ENCODE data around the gene MYO16. TPM values are rescaled to one million over a fixed set of nuclear protein-coding genes. Genes with fewer than 3 reads are reported as not detected.

The MYO16 gene
- polyA plus RNA-seq, 6 donors from 2014 or later: not detected

DNA sequence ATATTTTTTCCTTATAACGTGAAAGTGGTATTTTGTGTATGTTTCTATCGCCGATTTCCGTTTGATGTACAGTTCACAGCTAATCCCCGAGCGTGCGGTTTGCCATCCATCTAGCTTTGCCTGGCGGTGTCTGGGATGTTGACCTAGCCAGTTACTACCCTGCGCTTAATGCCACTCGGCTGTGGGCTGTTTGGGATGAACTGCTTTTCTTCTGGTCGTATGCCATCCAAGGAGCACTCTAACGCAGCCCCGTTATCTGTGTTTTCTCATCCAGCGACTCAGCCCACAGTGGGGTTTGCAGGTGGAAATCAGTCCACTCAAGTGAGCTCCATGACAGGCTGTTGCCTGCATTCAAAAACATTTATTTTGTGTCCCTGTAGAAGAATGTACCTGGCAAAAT, 512.3 kb downstream of the MYO16 start:
- Mint-ChIP-seq H3K36me3 (no peaks in the 10 kb centered on the region), H3K27me3 (peaks cover 40 to 49% (median 45%) of the 10 kb centered on the region in 3 donors), H3K9me3 (peaks cover 0 to 8% (median 4%) of the 10 kb centered on the region in 7 donors), H3K4me3 (no peak overlapping the region), H3K27ac (no peak overlapping the region), H3K4me1 (no peaks in the 10 kb centered on the region)
- ATAC-seq (ENCODE audit: low read depth in 2 of 2) (no peak), DNase-seq (no peak)

DNA sequence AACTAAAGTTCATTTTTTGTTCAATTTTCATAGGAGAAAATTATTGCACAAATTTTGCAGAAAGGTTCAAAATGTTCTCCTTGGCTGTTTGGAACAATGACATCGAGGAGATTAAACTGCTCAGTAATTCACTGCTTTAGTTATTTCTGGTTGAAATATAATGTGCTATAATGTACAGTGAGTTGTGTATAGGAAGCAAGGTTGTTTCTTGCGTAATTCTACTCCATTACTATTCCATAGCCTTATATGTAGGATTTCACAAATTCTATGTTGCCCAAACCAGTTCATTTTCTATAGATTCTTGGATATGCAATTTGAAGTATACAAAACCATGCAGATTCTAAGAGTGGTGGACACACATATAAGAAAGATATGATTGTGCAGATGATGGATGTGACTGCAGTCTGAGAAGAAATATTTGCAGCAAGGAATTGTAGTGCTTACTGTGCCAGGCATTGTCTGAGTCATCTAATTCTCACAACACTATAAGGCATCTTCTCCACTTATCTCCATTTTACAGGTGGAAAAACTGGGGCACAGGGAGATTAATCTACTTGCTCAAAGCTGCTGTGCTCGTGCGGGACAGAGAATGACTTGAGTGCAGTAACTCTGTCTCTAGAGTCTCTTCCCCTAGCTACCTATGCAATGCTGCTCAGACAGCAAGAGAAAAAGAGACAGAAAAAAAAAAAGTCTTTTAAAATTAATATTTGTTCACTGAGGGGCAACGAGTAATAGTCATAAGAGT, 515.5 kb downstream of the MYO16 start:
- Mint-ChIP-seq H3K36me3 (no peaks in the 10 kb centered on the region), H3K27ac (no peak overlapping the region), H3K4me3 (no peak overlapping the region), H3K9me3 (peaks cover 0 to 8% (median 0%) of the 10 kb centered on the region in 7 donors), H3K4me1 (no peaks in the 10 kb centered on the region), H3K27me3 (peaks cover 35 to 57% (median 39%) of the 10 kb centered on the region in 3 donors)
- DNase-seq: no peak
- no peak for ATAC-seq (ENCODE audit: low read depth in 2 of 2)

DNA sequence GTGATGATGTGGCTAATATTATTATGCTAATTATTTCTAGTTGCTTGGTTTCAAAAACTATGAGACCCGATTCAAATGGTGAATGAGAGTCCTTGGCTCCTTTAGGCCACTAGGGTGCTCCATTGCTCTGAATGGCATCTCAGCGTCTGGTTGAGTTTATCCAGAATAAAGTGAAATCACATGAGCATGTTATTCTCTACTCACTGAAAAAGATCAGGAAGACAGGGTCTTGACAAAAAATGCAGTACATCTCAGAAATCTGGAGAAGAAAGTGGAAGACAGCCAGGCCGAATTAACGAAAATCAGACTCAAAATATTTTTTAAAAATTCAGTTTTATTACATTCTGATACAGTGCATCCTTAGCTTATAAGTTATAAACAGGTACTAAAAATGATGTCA, 516.2 kb downstream of the MYO16 start:
- Mint-ChIP-seq H3K36me3 (no peaks in the 10 kb centered on the region), H3K27me3 (peaks cover 35 to 55% (median 40%) of the 10 kb centered on the region in 3 donors), H3K4me1 (no peaks in the 10 kb centered on the region), H3K9me3 (peaks cover 0 to 8% (median 0%) of the 10 kb centered on the region in 7 donors), H3K4me3 (no peak overlapping the region), H3K27ac (no peak overlapping the region)
- DNase-seq: peak; percentile 13
- ATAC-seq (ENCODE audit: low read depth in 2 of 2): peak in 1 of 2 donors; percentile 33

DNA sequence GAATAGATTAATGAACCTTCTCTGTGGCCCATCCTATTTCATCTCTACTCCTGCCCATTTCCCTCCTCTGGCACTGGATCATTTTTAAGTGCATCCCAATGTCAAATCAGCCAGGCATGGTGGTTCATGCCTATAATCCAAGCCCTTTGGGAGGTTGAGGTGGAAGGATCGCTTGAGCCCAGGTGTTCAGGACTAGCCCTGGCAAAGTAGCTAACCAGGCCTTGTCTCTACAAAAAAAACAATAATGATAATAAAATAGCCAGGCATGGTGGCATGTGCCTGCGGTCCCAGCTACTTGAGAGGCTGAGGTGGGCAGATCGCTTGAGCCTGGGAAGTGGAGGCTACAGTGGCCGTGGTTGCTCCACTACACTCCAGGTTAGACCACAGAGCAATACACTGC, 517.0 kb downstream of the MYO16 start:
- ATAC-seq (ENCODE audit: low read depth in 2 of 2) (no peak), DNase-seq (no peak)
- H3K4me3 Mint-ChIP-seq: no peak overlapping the region
- H3K27me3 Mint-ChIP-seq: peaks cover 30 to 49% (median 48%) of the 10 kb centered on the region in 3 donors
- H3K27ac Mint-ChIP-seq: no peak overlapping the region
- peaks cover 0 to 7% (median 0%) of the 10 kb centered on the region in 7 donors for H3K9me3 Mint-ChIP-seq
- H3K4me1 Mint-ChIP-seq: no peaks in the 10 kb centered on the region
- H3K36me3 Mint-ChIP-seq: no peaks in the 10 kb centered on the region

DNA sequence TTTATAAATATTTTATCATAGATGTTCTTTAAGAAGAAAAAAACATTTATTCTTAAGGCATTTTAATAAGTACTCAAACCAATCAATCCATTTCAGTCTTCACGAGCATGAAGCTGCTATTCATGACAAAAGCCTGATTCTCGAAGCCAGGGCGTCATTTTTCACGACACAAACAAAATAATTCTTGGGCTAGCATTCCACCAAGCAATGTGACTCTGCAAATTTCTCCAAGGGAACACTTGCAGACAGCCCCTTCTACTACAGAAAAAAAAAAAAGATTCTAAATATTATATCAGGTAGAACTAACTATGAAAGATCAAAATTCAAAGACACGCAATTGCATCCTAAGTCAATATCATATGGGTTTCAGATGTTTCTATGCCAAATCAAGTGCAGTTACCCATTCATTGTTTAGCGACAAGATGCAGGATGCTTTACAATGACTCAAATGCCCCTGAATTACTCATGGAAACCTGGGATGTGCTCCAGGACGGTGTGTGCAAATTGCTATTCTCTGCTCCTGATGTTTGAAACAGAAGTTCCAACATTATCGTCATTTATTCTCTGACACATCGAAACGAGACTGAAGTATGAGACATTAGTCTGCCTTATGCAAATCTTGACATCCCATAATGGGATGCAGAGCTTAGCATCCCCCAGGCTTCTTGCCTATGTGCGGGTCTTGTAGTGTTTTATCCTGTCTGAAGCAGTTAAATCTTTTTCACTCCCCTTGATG, 517.7 kb downstream of the MYO16 start:
- Mint-ChIP-seq H3K4me3 (no peak overlapping the region), H3K27ac (no peak overlapping the region), H3K27me3 (peaks cover 23 to 45% (median 42%) of the 10 kb centered on the region in 3 donors), H3K4me1 (no peaks in the 10 kb centered on the region), H3K9me3 (peaks cover 0 to 3% (median 0%) of the 10 kb centered on the region in 7 donors), H3K36me3 (no peaks in the 10 kb centered on the region)
- ATAC-seq (ENCODE audit: low read depth in 2 of 2): no peak
- no peak for DNase-seq

DNA sequence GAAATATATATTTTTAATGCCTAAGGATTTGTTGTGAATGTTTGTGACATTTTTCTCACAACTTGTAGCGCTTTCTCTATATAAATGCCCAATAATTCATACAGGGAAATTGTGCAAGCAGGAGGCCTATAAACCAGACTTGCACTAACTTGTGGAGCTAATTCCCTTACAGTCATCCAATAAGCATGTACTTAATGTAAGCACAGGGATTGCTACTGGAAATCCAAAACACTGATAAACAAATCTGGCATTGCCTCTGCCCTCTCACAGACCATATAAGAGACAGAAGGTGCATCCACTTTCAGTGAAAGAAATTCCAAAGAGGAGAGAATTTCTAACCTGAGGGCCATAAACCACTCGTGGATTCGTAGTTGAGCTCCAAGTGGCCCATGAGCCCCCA, 518.8 kb downstream of the MYO16 start:
- H3K4me1 Mint-ChIP-seq: no peaks in the 10 kb centered on the region
- ATAC-seq (ENCODE audit: low read depth in 2 of 2) (no peak), DNase-seq (no peak)
- H3K27ac Mint-ChIP-seq: no peak overlapping the region
- H3K36me3 Mint-ChIP-seq: no peaks in the 10 kb centered on the region
- no peaks in the 10 kb centered on the region for H3K9me3 Mint-ChIP-seq
- H3K27me3 Mint-ChIP-seq: peaks cover 12 to 45% (median 30%) of the 10 kb centered on the region in 3 donors
- no peak overlapping the region for H3K4me3 Mint-ChIP-seq

DNA sequence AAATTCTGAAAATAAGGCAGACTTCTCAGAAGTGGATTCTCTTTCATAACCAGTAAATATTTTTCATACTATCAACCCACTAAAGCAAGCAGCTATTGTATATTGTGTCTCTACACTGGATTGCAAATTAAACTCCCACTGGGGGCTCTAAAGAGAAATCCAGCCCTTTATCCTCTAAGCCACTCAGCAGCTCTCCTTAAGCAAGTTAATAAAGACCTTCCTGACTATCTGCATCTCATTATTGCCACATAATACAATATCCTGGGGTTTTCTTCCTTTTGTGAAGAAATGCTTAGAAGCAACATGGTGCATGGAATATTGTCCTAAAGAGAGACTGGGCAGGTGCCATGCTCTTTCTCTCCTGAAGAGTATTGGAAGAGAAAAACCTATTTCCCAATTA, 521.3 kb downstream of the MYO16 start:
- Mint-ChIP-seq H3K36me3 (no peaks in the 10 kb centered on the region), H3K9me3 (no peaks in the 10 kb centered on the region), H3K27ac (no peak overlapping the region), H3K27me3 (peaks cover 7 to 34% (median 33%) of the 10 kb centered on the region in 3 donors), H3K4me3 (no peak overlapping the region), H3K4me1 (no peaks in the 10 kb centered on the region)
- no peak for ATAC-seq (ENCODE audit: low read depth in 2 of 2)
- no peak for DNase-seq

DNA sequence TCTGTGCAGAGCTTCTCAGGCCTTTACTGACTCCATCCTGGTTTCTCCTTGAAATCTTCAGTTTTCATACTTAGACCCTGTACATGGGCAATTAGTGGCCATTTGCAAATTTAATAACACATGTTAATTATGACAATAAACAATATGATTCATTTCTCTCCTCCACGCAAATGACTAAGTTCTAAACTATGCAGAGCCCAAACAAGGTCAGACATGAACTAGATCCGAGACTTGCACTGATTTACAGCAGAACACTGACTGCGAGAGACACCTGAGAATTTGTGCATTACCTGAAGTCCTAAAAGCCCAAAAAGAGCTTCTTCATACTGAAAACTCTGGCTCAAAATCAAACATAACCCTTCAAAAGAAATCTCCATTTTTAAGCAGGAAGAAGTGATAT, 521.8 kb downstream of the MYO16 start:
- Mint-ChIP-seq H3K4me1 (no peaks in the 10 kb centered on the region), H3K27me3 (peaks cover 5 to 35% (median 34%) of the 10 kb centered on the region in 3 donors), H3K4me3 (no peak overlapping the region), H3K27ac (peak overlapping the region in 1 of 6 donors; percentile 5), H3K36me3 (no peaks in the 10 kb centered on the region), H3K9me3 (no peaks in the 10 kb centered on the region)
- ATAC-seq (ENCODE audit: low read depth in 2 of 2) (no peak), DNase-seq (no peak)

DNA sequence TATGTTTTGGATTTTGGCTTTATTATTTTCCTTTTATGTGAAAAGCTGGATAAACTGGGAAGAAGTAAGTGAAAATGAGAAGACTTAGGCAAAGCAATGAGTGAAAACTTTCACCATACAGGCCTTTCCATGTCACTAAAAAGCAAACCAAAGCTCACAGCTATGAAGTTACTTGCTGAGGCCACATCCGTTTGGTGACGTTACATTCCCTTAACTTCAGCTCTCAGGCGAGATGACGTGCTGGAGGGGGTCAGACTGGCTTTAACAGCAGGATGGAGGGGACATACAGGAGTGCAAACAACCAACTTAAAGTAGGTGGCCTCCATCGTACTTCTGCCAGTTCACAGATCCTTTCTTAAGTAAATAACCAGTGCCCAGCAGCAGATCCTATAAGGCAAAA, 522.3 kb downstream of the MYO16 start:
- no peaks in the 10 kb centered on the region for H3K4me1 Mint-ChIP-seq
- no peak overlapping the region for H3K4me3 Mint-ChIP-seq
- H3K9me3 Mint-ChIP-seq: no peaks in the 10 kb centered on the region
- H3K36me3 Mint-ChIP-seq: no peaks in the 10 kb centered on the region
- no peak overlapping the region for H3K27ac Mint-ChIP-seq
- H3K27me3 Mint-ChIP-seq: peaks cover 10 to 35% (median 34%) of the 10 kb centered on the region in 3 donors
- no peak for DNase-seq
- ATAC-seq (ENCODE audit: low read depth in 2 of 2): no peak

DNA sequence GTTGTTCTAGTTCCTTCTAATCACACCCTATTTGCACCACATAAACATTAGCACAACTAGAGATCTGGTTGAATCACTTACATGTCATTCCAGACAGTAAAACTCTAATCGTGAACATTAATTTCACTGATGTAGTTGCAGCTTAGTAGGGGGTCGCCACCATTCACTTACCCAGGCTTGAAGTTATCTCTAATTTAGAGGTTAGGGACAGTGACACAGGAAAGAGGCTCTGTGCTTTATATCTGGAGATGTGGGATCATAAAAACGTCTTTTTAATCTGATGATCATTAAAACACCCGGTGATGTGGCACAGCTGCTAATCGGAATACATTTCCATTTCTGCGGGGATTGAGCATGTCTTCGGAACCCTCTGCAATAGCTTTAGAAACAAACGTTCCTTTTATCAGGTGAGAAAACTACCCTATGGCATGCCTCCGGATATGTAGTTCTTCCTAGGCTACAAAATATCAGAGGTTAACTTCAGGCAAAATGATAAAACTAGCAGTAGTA, 523.0 kb downstream of the MYO16 start:
- no peaks in the 10 kb centered on the region for H3K4me1 Mint-ChIP-seq
- ATAC-seq (ENCODE audit: low read depth in 2 of 2) (no peak), DNase-seq (no peak)
- no peak overlapping the region for H3K4me3 Mint-ChIP-seq
- peaks cover 17 to 40% (median 38%) of the 10 kb centered on the region in 3 donors for H3K27me3 Mint-ChIP-seq
- no peak overlapping the region for H3K27ac Mint-ChIP-seq
- no peaks in the 10 kb centered on the region for H3K36me3 Mint-ChIP-seq
- no peaks in the 10 kb centered on the region for H3K9me3 Mint-ChIP-seq

DNA sequence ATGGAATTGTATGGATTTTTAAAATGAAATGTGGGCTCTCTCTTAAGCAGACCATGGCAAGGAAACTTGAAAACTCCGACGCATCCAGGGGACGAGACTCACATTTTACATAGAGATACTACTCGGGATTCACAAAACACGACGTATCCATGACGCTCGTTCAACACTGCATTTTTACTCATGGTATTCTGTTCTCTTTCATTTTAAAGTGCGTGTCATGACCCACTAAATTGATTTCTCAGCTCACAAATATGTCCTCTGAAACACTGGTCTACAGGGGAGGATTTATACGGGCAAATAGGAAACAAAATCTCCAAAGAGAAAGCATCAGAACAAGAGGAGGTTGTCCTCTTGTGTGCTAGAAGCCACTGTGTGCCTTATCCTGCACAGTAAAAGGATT, 523.5 kb downstream of the MYO16 start:
- H3K36me3 Mint-ChIP-seq: no peaks in the 10 kb centered on the region
- ATAC-seq (ENCODE audit: low read depth in 2 of 2) (no peak), DNase-seq (no peak)
- H3K27me3 Mint-ChIP-seq: peaks cover 22 to 41% (median 39%) of the 10 kb centered on the region in 3 donors
- no peak overlapping the region for H3K4me3 Mint-ChIP-seq
- no peaks in the 10 kb centered on the region for H3K9me3 Mint-ChIP-seq
- H3K27ac Mint-ChIP-seq: peak overlapping the region in 1 of 6 donors; percentile 39
- no peaks in the 10 kb centered on the region for H3K4me1 Mint-ChIP-seq

DNA sequence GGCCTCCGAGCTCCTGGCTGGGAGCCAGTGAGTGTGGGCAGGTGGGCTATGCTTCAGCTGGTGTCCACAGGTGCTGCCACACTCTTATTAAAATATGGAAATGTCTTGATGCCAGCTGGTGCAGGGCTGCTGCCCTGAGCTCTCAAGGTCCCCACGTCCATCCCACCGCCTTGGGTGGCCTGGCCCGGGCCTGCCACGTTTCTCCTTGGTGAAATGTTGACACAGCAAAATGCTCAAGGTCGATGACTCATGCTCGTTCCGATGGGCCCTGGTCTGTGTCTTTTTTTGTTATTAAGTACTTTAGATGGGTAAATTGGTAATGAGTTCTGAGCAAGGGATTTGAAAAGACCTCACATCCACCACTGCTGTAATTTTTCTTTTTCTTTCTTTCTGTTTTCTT, 524.7 kb downstream of the MYO16 start:
- H3K4me1 Mint-ChIP-seq: no peaks in the 10 kb centered on the region
- no peak for DNase-seq
- no peaks in the 10 kb centered on the region for H3K9me3 Mint-ChIP-seq
- no peaks in the 10 kb centered on the region for H3K36me3 Mint-ChIP-seq
- no peak overlapping the region for H3K27ac Mint-ChIP-seq
- no peak overlapping the region for H3K4me3 Mint-ChIP-seq
- H3K27me3 Mint-ChIP-seq: peaks cover 30 to 46% (median 37%) of the 10 kb centered on the region in 3 donors
- no peak for ATAC-seq (ENCODE audit: low read depth in 2 of 2)

DNA sequence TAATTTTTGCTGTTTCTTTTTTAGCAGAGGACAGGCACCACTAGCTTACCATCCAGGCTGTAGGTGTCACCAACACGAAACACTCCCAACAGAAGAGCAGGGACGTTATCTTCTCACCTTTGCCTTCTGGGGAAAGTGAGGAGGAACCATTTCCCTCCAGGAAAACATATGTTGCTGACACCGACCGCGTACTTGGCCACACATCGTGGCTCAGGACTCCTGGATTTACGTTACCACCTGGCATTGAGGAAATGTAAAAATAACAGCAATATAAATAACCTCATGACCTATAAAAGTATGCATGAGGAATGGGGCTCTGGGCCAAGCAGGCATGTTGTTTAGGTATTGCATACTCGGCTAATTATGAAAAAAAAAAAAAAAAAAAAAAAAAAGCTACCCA, 525.1 kb downstream of the MYO16 start:
- H3K4me3 Mint-ChIP-seq: no peak overlapping the region
- no peak for ATAC-seq (ENCODE audit: low read depth in 2 of 2)
- H3K36me3 Mint-ChIP-seq: no peaks in the 10 kb centered on the region
- no peak overlapping the region for H3K27ac Mint-ChIP-seq
- H3K4me1 Mint-ChIP-seq: peaks cover 0 to 3% (median 0%) of the 10 kb centered on the region in 3 donors
- peaks cover 33 to 46% (median 36%) of the 10 kb centered on the region in 3 donors for H3K27me3 Mint-ChIP-seq
- no peak for DNase-seq
- H3K9me3 Mint-ChIP-seq: no peaks in the 10 kb centered on the region

Data from naive B cell (primary cell).